ENCODE data around the gene CAVIN4. TPM values are rescaled to one million over a fixed set of nuclear protein-coding genes. Genes with fewer than 3 reads are reported as not detected.

Gene CAVIN4
- total and polyA plus RNA-seq, 2 experiments from 2014 or later: 3.0 to 6.0 TPM

GRCh38 chr9:100534401-100534800 lies 43.5 kb upstream of the CAVIN4 start:
- Histone ChIP-seq H3K27me3 (ENCODE audit: insufficient read depth) (no peaks in the 10 kb centered on the region), H3F3A (replicated peaks; ENCODE audit: low read depth) (no peaks in the 10 kb centered on the region), H3K4me1 (ENCODE audit: insufficient read depth) (no peaks in the 10 kb centered on the region), H4K20me1 (replicated peaks; ENCODE audit: insufficient read depth) (no peaks in the 10 kb centered on the region), H3K79me2 (replicated peaks; ENCODE audit: insufficient read depth) (peaks cover 16% of the 10 kb centered on the region), H3K9me2 (ENCODE audit: insufficient read depth) (peaks cover 3% of the 10 kb centered on the region; the same call in 1 of the 2 replicates), H3K27ac (ENCODE audit: low read depth) (no peak overlapping the region), H3K4me2 (no peak overlapping the region), H3K36me3 (ENCODE audit: insufficient read depth) (peaks cover 3% of the 10 kb centered on the region; the same call in 1 of the 2 replicates), H3K4me3 (no peak overlapping the region), H2AFZ (no peak overlapping the region)
- DNase-seq (ENCODE audit: low spot score): no peak
- peaks cover 36% of the 10 kb centered on the region for H3K36me3 Mint-ChIP-seq (ENCODE audit: low read depth)
- H3K4me1 Mint-ChIP-seq: no peaks in the 10 kb centered on the region
- no peaks in the 10 kb centered on the region for H3K27me3 Mint-ChIP-seq (ENCODE audit: insufficient read depth, low read depth, poor library complexity)
- peaks cover 9% of the 10 kb centered on the region for H3K9me3 Mint-ChIP-seq
- no peak overlapping the region for H3K27ac Mint-ChIP-seq
- no peak overlapping the region for H3K4me3 Mint-ChIP-seq
- ATAC-seq: no peak
- TF ChIP-seq, protein P1, sequence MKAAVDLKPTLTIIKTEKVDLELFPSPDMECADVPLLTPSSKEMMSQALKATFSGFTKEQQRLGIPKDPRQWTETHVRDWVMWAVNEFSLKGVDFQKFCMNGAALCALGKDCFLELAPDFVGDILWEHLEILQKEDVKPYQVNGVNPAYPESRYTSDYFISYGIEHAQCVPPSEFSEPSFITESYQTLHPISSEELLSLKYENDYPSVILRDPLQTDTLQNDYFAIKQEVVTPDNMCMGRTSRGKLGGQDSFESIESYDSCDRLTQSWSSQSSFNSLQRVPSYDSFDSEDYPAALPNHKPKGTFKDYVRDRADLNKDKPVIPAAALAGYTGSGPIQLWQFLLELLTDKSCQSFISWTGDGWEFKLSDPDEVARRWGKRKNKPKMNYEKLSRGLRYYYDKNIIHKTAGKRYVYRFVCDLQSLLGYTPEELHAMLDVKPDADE (IDR thresholded peaks at IDR 0.05): no peak
- TF ChIP-seq ZNF462 (CRISPR knock-in tag; IDR thresholded peaks at IDR 0.05): no peak
- TF ChIP-seq STAT1 (IDR thresholded peaks at IDR 0.05; ENCODE audit: unreplicated experiment): no peak
- TF ChIP-seq NANOG (IDR thresholded peaks at IDR 0.05; ENCODE audit: borderline replicate concordance): no peak
- no peak for TF ChIP-seq JUNB (IDR thresholded peaks at IDR 0.05; ENCODE audit: unreplicated experiment)
- TF ChIP-seq POLR2AphosphoS5 (IDR thresholded peaks at IDR 0.05; ENCODE audit: low read depth): no peak
- TF ChIP-seq CREB1 (CRISPR knock-in tag; IDR thresholded peaks at IDR 0.05; ENCODE audit: low read depth): no peak
- TF ChIP-seq EZH2phosphoT487 (IDR thresholded peaks at IDR 0.05; ENCODE audit: unreplicated experiment): no peak
- TF ChIP-seq ZNF331 (CRISPR knock-in tag; IDR thresholded peaks at IDR 0.05; ENCODE audit: low read depth): no peak
- TF ChIP-seq REST (IDR thresholded peaks at IDR 0.05; ENCODE audit: unreplicated experiment): no peak
- TF ChIP-seq EZH2 (IDR thresholded peaks at IDR 0.05; ENCODE audit: low read depth, unreplicated experiment): no peak
- no peak for TF ChIP-seq ZNF114 (CRISPR knock-in tag; IDR thresholded peaks at IDR 0.05)
- no peak for TF ChIP-seq CTCF (conservative IDR thresholded peaks at IDR 0.05; ENCODE audit: low read depth in 2 of 2)
